ENCODE data around the gene SPINK8.

DNA sequence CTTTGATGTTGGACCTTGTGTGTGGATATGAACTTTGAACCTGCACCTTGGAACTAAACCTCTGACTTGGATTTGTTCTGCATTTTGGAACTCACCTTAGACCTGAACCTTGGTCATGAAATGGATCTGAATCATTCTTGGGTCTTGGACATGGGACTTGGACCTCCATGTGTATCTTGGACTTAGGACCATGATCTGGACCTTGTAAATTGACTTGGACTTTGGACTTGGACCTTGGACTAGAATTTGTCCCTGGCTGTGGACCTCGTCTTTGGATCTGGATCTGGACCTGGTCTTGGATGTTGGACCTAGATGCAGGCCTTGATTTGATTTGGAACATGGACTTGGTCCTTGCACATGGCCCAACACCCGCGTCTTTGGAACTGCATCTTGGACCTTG is 47.2 kb downstream of the SPINK8 start:
- TF ChIP-seq ZNF274 (IDR thresholded peaks at IDR 0.05; ENCODE audit: low read depth, low read length) (no peak), YY1 (IDR thresholded peaks at IDR 0.05; ENCODE audit: insufficient read depth, insufficient read length) (no peak), SUZ12 (IDR thresholded peaks at IDR 0.05; ENCODE audit: extremely low read depth, insufficient read depth, insufficient read length) (no peak)

All from NT2/D1 (cell line).